Endodermal cell (in vitro differentiated cells): ENCODE measurements around the gene EOLA2. TPM values are rescaled to one million over a fixed set of nuclear protein-coding genes. Genes with fewer than 3 reads are reported as not detected.

Experiments used
- DNase-seq: peaks from one replicate; pipeline ENCODE4 v3.0.0-alpha.2; 2017
- H3K27ac ChIP-seq: 2 replicates; pipeline ENCODE4 v1.5.1; 2013; ENCODE audit warnings: mild to moderate bottlenecking, low read depth, low read length, moderate library complexity
- H3K27me3 ChIP-seq: 2 replicates; pipeline ENCODE4 v1.6.1; 2013; ENCODE audit warnings: mild to moderate bottlenecking, low read length, moderate library complexity; ENCODE audit not compliant: insufficient read depth, control insufficient read depth, poor library complexity, severe bottlenecking
- H3K36me3 ChIP-seq: 2 replicates; pipeline ENCODE4 v1.7.0; 2013; ENCODE audit warnings: mild to moderate bottlenecking, low read length, moderate library complexity; ENCODE audit not compliant: control insufficient read depth, insufficient read depth
- H3K4me1 ChIP-seq: one replicate; pipeline ENCODE4 v1.7.0; 2013; ENCODE audit warnings: low read length; ENCODE audit not compliant: control insufficient read depth, insufficient read depth
- H3K4me3 ChIP-seq: 2 replicates; pipeline ENCODE4 v1.5.1; 2013; ENCODE audit warnings: mild to moderate bottlenecking, low read length, moderate library complexity
- H3K9ac ChIP-seq: 2 replicates; pipeline ENCODE4 v1.6.1; 2013; ENCODE audit warnings: mild to moderate bottlenecking, low read length, moderate library complexity; ENCODE audit not compliant: poor library complexity, severe bottlenecking; ENCODE audit errors: extremely low read depth
- H3K9me3 ChIP-seq: 2 replicates; pipeline ENCODE4 v1.6.1; 2013; ENCODE audit warnings: mild to moderate bottlenecking, low read length, moderate library complexity; ENCODE audit not compliant: control insufficient read depth
- H3K27ac Mint-ChIP-seq: 2 replicates; pipeline ENCODE4 v1.8.0; 2020; ENCODE audit warnings: mixed read lengths
- H3K27me3 Mint-ChIP-seq: 2 replicates; pipeline ENCODE4 v1.8.0; 2021; ENCODE audit warnings: mild to moderate bottlenecking, mixed read lengths; ENCODE audit not compliant: insufficient read depth
- H3K36me3 Mint-ChIP-seq: 2 replicates; pipeline ENCODE4 v1.8.0; 2020; ENCODE audit warnings: low read depth, mixed read lengths
- H3K4me1 Mint-ChIP-seq: 2 replicates; pipeline ENCODE4 v1.8.0; 2020; ENCODE audit warnings: mixed read lengths
- H3K4me3 Mint-ChIP-seq: 2 replicates; pipeline ENCODE4 v1.8.0; 2020; ENCODE audit warnings: mild to moderate bottlenecking, moderate library complexity, mixed read lengths
- H3K9me3 Mint-ChIP-seq: 2 replicates; pipeline ENCODE4 v1.8.0; 2020; ENCODE audit warnings: mild to moderate bottlenecking, mixed read lengths
- CTCF ChIP-seq: fragments of 200-600 bp; sonication (generic); conservative IDR thresholded peaks from 2 replicates; pipeline ENCODE4 v1.5.0; 2021; ENCODE audit warnings: antibody characterized with exemption, mild to moderate bottlenecking
- WGBS, 2 experiments: methylation state at CpG; one replicate each; pipeline versions ENCODE4 v1.1.5 to v1.1.7; 2013; ENCODE audit warnings: missing lambda C conversion rate in 2 of 2, mixed read lengths in 1 of 2; ENCODE audit not compliant: insufficient coverage in 1 of 2, insufficient read length in 1 of 2; 5-methylcytosine and 5-hydroxymethylcytosine counted together
- total RNA-seq, 2 donors: library from RNA; stranded (reverse); fragmentation: NEBNext Ultra II Directional in 1 of 2; extraction: Animal tissue kit (Norgen Biotek cat#: 25700) in 1 of 2; gene quantifications; 2 replicates in 1 of 2; 3 replicates in 1 of 2; pipeline ENCODE4 v1.2.1, GENCODE V29; 2021

EOLA2 gene
- total RNA-seq, 2 donors from 2014 or later, result 24.0 to 37.1 TPM

DNA sequence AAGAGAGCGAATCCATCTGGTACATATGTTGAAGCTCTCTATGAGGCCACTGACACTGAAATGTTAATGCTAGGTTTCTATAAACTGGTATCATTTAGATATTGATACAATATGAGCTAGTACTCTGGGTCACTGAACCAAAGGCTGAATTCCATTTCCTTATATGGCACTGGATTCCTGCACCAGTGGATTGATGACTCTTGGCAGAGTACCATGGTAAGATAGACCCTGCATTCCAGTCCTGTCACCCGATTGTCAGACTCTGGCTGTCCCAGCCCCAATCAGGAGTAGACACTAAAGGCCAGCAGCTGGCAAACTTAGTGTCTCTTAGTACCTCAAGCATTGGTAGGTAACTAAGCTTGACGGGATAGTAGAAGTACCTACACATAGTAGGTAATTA is 44.0 kb upstream of the EOLA2 start:
- no peak overlapping the region for H3K27ac Mint-ChIP-seq
- H3K9me3 Mint-ChIP-seq, result peaks cover 42% of the 10 kb centered on the region
- H3K27ac ChIP-seq, result no peak overlapping the region
- no peak for DNase-seq
- H3K4me1 Mint-ChIP-seq, result peaks cover 5% of the 10 kb centered on the region
- H3K27me3 ChIP-seq, result no peaks in the 10 kb centered on the region
- no peak overlapping the region for H3K9ac ChIP-seq
- 91 to 100% methylated on average over 1 to 3 of the region's 3 CpGs for WGBS, 2 experiments
- H3K9me3 ChIP-seq, result no peaks in the 10 kb centered on the region
- peaks cover 3% of the 10 kb centered on the region for H3K36me3 Mint-ChIP-seq
- H3K4me3 Mint-ChIP-seq, result no peak overlapping the region
- no peak for TF ChIP-seq CTCF
- H3K4me1 ChIP-seq, result no peaks in the 10 kb centered on the region
- H3K27me3 Mint-ChIP-seq, result no peaks in the 10 kb centered on the region
- no peaks in the 10 kb centered on the region for H3K36me3 ChIP-seq
- no peak overlapping the region for H3K4me3 ChIP-seq

DNA sequence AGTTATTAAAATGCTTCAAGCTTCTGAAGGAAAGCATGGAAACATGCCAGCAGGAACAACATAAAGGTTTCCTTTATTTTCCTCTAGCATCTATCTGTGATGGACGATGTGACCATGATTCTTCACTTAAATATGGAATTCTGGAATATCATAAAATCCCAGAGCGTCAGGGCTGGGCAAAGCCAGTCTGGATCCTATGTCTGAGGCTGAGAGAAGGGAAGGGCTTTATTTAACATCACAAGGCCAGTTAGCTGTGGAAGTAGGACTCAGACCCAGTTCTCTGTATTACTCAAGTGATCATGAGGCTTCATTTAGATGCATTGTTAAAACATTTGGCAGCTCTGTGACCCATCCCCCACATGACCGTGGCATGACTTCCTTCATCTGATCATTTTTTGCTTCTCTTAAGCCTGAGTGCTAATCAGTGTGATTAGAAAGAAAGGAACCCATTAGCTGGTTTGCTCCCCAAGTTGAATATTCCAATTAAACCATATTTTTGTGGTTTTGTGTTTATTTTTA is 40.9 kb upstream of the EOLA2 start:
- Mint-ChIP-seq H3K36me3 (peaks cover 3% of the 10 kb centered on the region), H3K4me1 (peaks cover 5% of the 10 kb centered on the region), H3K9me3 (peaks cover 44% of the 10 kb centered on the region), H3K4me3 (no peak overlapping the region), H3K27ac (no peak overlapping the region), H3K27me3 (no peaks in the 10 kb centered on the region)
- no peaks in the 10 kb centered on the region for H3K4me1 ChIP-seq
- WGBS, 2 experiments, result 93% methylated on average over 3 of the region's 3 CpGs; no CpG with 5 or more reads in 1 of the 2 experiments
- no peak overlapping the region for H3K9ac ChIP-seq
- H3K36me3 ChIP-seq, result no peaks in the 10 kb centered on the region
- no peaks in the 10 kb centered on the region for H3K27me3 ChIP-seq
- DNase-seq, result no peak
- no peak for TF ChIP-seq CTCF
- no peak overlapping the region for H3K4me3 ChIP-seq
- H3K9me3 ChIP-seq, result no peaks in the 10 kb centered on the region
- H3K27ac ChIP-seq, result no peak overlapping the region

- Histone ChIP-seq H3K4me3 (no peak overlapping the region), H3K4me1 (no peaks in the 10 kb centered on the region), H3K9me3 (peaks cover 8% of the 10 kb centered on the region), H3K27ac (no peak overlapping the region), H3K36me3 (peaks cover 24% of the 10 kb centered on the region), H3K9ac (no peak overlapping the region), H3K27me3 (no peaks in the 10 kb centered on the region)
- DNase-seq, result peak; percentile 68
- Mint-ChIP-seq H3K9me3 (peaks cover 44% of the 10 kb centered on the region), H3K36me3 (peaks cover 30% of the 10 kb centered on the region), H3K27ac (no peak overlapping the region), H3K4me3 (no peak overlapping the region), H3K4me1 (no peaks in the 10 kb centered on the region), H3K27me3 (no peaks in the 10 kb centered on the region)
- 17 to 69% methylated on average over 1 to 9 of the region's 9 CpGs for WGBS, 2 experiments
- peak; percentile 76 for TF ChIP-seq CTCF
Measured at GRCh38 chrX:149962859-149963757, 24.8 kb upstream of the EOLA2 start.
